SK-N-SH (cell line): ENCODE measurements around the gene C3. TPM values are rescaled to one million over a fixed set of nuclear protein-coding genes. Genes with fewer than 3 reads are reported as not detected.

ENCODE experiments used
- CTCF ChIA-PET: fragments of 300-600, 350-600 bp; formaldehyde crosslinking; extraction: SDS; loops from one replicate; lab custom pipeline; 2021; lab: Yijun Ruan, JAX
- POLR2A ChIA-PET: fragments of 350-600 bp; sonication (Branson Sonifier 250); formaldehyde crosslinking; extraction: SDS; loops from one replicate; lab custom pipeline; 2020; ENCODE audit warnings: antibody characterized with exemption, inconsistent platforms; lab: Yijun Ruan, JAX
- DNase-seq: peaks from one replicate; pipeline ENCODE4 v3.0.0; 2012
- H2AFZ ChIP-seq: fragments of 200-600 bp; sonication (generic); 2 replicates; pipeline ENCODE4 v1.8.1; 2016; ENCODE audit warnings: antibody characterized with exemption, mild to moderate bottlenecking, low read depth
- H3F3A ChIP-seq: fragments of 200-600 bp; sonication (generic); replicated peaks from 2 replicates; pipeline ENCODE3; 2016; ENCODE audit warnings: antibody characterized with exemption, mild to moderate bottlenecking; ENCODE audit not compliant: insufficient read depth
- H3K27ac ChIP-seq, 2 experiments: fragments of 200-500 bp in 1 of 2; fragments of 200-600 bp in 1 of 2; sonication (Bioruptor generic) in 1 of 2; sonication (generic), shearing (Covaris generic) in 1 of 2; 2 replicates each; pipeline versions ENCODE4 v1.5.1 to v1.6.1; 2014 to 2016; ENCODE audit warnings: low read depth in 2 of 2, inconsistent platforms in 1 of 2, low read length in 1 of 2, mild to moderate bottlenecking in 1 of 2, mixed read lengths in 1 of 2
- H3K27me3 ChIP-seq: fragments of 200-600 bp; sonication (generic), shearing (Covaris generic); 2 replicates; pipeline ENCODE4 v1.6.1; 2016; ENCODE audit warnings: mixed run types; ENCODE audit not compliant: insufficient read depth
- H3K36me3 ChIP-seq, 2 experiments: fragments of 200-500 bp in 1 of 2; fragments of 200-600 bp in 1 of 2; sonication (Bioruptor generic) in 1 of 2; sonication (generic) in 1 of 2; replicated peaks in 1 of 2; 2 replicates each; pipeline versions ENCODE3 to v1.5.1; 2014 to 2016; ENCODE audit warnings: low read length in 1 of 2, mild to moderate bottlenecking in 1 of 2; ENCODE audit not compliant: insufficient read depth in 2 of 2, control insufficient read depth in 1 of 2
- H3K4me1 ChIP-seq, 2 experiments: fragments of 200-500 bp in 1 of 2; fragments of 200-600 bp in 1 of 2; sonication (Bioruptor generic) in 1 of 2; sonication (generic), shearing (Covaris generic) in 1 of 2; 2 replicates each; pipeline versions ENCODE4 v1.5.1 to v1.6.1; 2014 to 2016; ENCODE audit warnings: low read depth in 1 of 2, low read length in 1 of 2, mixed run types in 1 of 2; ENCODE audit not compliant: insufficient read depth in 2 of 2, control insufficient read depth in 1 of 2
- H3K4me2 ChIP-seq: fragments of 200-600 bp; sonication (generic), shearing (Covaris generic); 2 replicates; pipeline ENCODE4 v1.6.1; 2017; ENCODE audit warnings: mixed run types
- H3K4me3 ChIP-seq, 2 experiments: fragments of 200-500 bp in 1 of 2; fragments of 200-600 bp in 1 of 2; sonication (Bioruptor generic) in 1 of 2; sonication (generic), shearing (Covaris generic) in 1 of 2; 2 replicates each; pipeline versions ENCODE4 v1.5.1 to v1.8.1; 2014 to 2016; ENCODE audit warnings: low read depth in 2 of 2, inconsistent platforms in 1 of 2, low read length in 1 of 2, mild to moderate bottlenecking in 1 of 2, mixed read lengths in 1 of 2, moderate library complexity in 1 of 2
- H3K79me2 ChIP-seq: fragments of 200-600 bp; sonication (generic); 2 replicates; pipeline ENCODE4 v1.8.1; 2017; ENCODE audit warnings: mild to moderate bottlenecking; ENCODE audit not compliant: insufficient read depth
- H3K9ac ChIP-seq: fragments of 200-600 bp; sonication (generic); 2 replicates; pipeline ENCODE4 v1.6.1; 2017; ENCODE audit warnings: mixed run types
- H3K9me2 ChIP-seq: fragments of 200-600 bp; sonication (generic); 2 replicates; pipeline ENCODE4 v1.6.1; 2017; ENCODE audit warnings: mixed run types
- H3K9me3 ChIP-seq: fragments of 200-600 bp; sonication (generic); 2 replicates; pipeline ENCODE4 v1.6.1; 2017; ENCODE audit warnings: mixed run types, mild to moderate bottlenecking, moderate library complexity
- H4K20me1 ChIP-seq: fragments of 200-600 bp; sonication (generic); 2 replicates; pipeline ENCODE4 v1.6.1; 2017; ENCODE audit warnings: mild to moderate bottlenecking, mixed run types; ENCODE audit not compliant: insufficient read depth
- CHD2 ChIP-seq: fragments of 150-350 bp; IDR thresholded peaks from 2 replicates; pipeline ENCODE4 v1.6.1; 2018; ENCODE audit warnings: low read length; ENCODE audit not compliant: partially characterized antibody
- ELF1 ChIP-seq: IDR thresholded peaks from 2 replicates; pipeline ENCODE4 v1.4.0; 2012
- FOXM1 ChIP-seq: IDR thresholded peaks from 2 replicates; pipeline ENCODE4 v1.4.0; 2012; ENCODE audit warnings: low read depth, mild to moderate bottlenecking
- GABPA ChIP-seq: IDR thresholded peaks from 2 replicates; pipeline ENCODE4 v1.4.0; 2012; ENCODE audit warnings: low read depth, mild to moderate bottlenecking
- MEF2A ChIP-seq: IDR thresholded peaks from 2 replicates; pipeline ENCODE4 v1.4.0; 2012; ENCODE audit warnings: low read depth, borderline replicate concordance
- NFIC ChIP-seq: IDR thresholded peaks from 2 replicates; pipeline ENCODE4 v1.4.0; 2012; ENCODE audit warnings: borderline replicate concordance
- POLR2AphosphoS5 ChIP-seq: IDR thresholded peaks from 2 replicates; pipeline ENCODE4 v1.6.1; 2012; ENCODE audit warnings: low read depth, low read length
- RAD21 ChIP-seq: IDR thresholded peaks from 2 replicates; pipeline ENCODE4 v1.6.1; 2012; ENCODE audit warnings: mild to moderate bottlenecking, low read length
- RCOR1 ChIP-seq: fragments of 150-350 bp; IDR thresholded peaks from 2 replicates; pipeline ENCODE4 v1.6.1; 2017; ENCODE audit warnings: antibody characterized with exemption, low read length
- REST ChIP-seq: IDR thresholded peaks from 2 replicates; pipeline ENCODE4 v1.6.1; 2012; ENCODE audit warnings: mild to moderate bottlenecking, low read depth, low read length, moderate library complexity
- SMC3 ChIP-seq: IDR thresholded peaks from 2 replicates; pipeline ENCODE4 v1.6.1; 2012; ENCODE audit warnings: low read depth, low read length, improper control_type of control experiment
- TAF1 ChIP-seq: IDR thresholded peaks from 2 replicates; pipeline ENCODE4 v1.6.1; 2012; ENCODE audit warnings: low read depth, mild to moderate bottlenecking, low read length, moderate library complexity, borderline replicate concordance
- TEAD4 ChIP-seq: IDR thresholded peaks from 2 replicates; pipeline ENCODE4 v1.4.0; 2012; ENCODE audit warnings: mild to moderate bottlenecking, borderline replicate concordance; ENCODE audit not compliant: insufficient read depth
- ZBTB33 ChIP-seq: IDR thresholded peaks from 2 replicates; pipeline ENCODE4 v1.4.0; 2012; ENCODE audit warnings: low read depth, borderline replicate concordance
- WGBS: methylation state at CpG from one replicate; pipeline ENCODE4 v1.1.6; 2017; ENCODE audit warnings: low lambda C conversion rate; 5-methylcytosine and 5-hydroxymethylcytosine counted together
- polyA plus RNA-seq, 3 experiments: library from polyadenylated mRNA; depleted of rRNA; stranded (reverse); fragments of >200 nt; gene quantifications; 2 replicates each; pipeline ENCODE4 v1.2.3, GENCODE V29; 2012
- TF ChIP-seq, protein P1 (sequence below): fragments of 200-600 bp; sonication (generic); IDR thresholded peaks from 2 replicates; pipeline ENCODE4 v1.6.1; 2017; ENCODE audit warnings: antibody characterized with exemption, mild to moderate bottlenecking, moderate library complexity
- TF ChIP-seq, protein P2 (sequence below): fragments of 150-350 bp; IDR thresholded peaks from 2 replicates; pipeline ENCODE4 v1.6.1; 2016; ENCODE audit warnings: mild to moderate bottlenecking, low read depth, low read length
- TF ChIP-seq, protein P3 (sequence below): fragments of 150-350 bp; IDR thresholded peaks from 2 replicates; pipeline ENCODE4 v1.6.1; 2017; ENCODE audit warnings: antibody characterized with exemption, low read length, low read depth, borderline replicate concordance

C3 gene
- polyA plus RNA-seq, 1 of the 3 experiments (the other 2 are of a cell fraction): 0.67 TPM

DNA sequence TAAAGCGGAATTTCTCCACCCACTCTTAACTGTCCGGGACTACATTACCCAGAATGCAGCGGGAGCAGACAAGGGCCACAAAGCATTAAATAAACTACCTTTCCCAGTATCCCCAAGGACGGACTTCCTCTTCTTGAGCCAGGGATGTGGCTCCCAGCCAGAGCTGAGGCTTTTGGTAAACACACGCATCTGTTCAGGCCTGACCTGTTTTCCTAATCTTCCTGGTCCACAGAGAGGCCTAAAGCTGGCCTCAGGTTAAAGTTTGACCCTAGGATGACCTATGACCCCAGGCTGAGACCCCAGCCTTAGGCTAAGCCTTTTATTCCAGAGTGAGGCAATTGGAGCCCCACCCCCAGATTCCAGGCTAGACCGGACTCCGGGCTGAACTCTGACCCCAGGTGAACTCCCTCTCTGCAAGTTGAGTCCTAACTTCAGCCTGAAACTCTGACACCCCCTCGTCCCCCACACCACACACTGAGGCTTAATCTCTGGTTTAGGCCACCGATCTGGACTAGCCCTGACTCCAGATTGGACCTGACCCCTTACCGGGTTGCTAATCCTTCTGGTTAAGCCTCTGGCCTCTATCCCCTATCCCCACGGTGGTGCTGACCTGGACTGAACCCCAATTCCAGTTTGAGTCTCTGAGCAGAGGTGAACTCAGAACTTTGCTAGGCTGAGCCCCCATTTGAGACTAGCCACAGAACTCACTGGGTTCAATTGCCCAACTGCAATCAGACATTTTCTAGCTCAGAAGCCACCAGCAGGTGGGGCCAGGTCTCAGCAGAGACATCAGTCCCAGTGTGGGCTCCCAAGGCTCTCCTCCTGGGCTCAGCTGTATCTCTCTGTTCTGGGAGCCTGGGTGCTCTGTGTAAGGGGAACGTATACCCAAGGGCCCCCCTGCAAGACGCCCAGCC lies 17.7 kb upstream of the C3 start:
- 34% methylated on average over 12 of the region's 13 CpGs for WGBS
- no peaks in the 10 kb centered on the region for H3K27me3 ChIP-seq
- no peaks in the 10 kb centered on the region for H3K9me2 ChIP-seq
- peaks cover 27% of the 10 kb centered on the region for H3F3A ChIP-seq
- CTCF ChIA-PET: interaction anchor here (0.6 to 2.0 kb wide), 9 partner anchors 12 to 680 kb away, joined by 3 to 24 read pairs (median 3); no protein-coding TSS in a partner anchor
- TF ChIP-seq ELF1: peak; percentile 86
- TF ChIP-seq RCOR1: no peak
- TF ChIP-seq MEF2A: no peak
- 0 out of 2 replicates have a peak, but pooled peaks have one; percentile 9 for TF ChIP-seq POLR2AphosphoS5
- TF ChIP-seq GABPA: peak; percentile 88
- peak; percentile 80 for TF ChIP-seq SMC3
- TF ChIP-seq, protein P1, sequence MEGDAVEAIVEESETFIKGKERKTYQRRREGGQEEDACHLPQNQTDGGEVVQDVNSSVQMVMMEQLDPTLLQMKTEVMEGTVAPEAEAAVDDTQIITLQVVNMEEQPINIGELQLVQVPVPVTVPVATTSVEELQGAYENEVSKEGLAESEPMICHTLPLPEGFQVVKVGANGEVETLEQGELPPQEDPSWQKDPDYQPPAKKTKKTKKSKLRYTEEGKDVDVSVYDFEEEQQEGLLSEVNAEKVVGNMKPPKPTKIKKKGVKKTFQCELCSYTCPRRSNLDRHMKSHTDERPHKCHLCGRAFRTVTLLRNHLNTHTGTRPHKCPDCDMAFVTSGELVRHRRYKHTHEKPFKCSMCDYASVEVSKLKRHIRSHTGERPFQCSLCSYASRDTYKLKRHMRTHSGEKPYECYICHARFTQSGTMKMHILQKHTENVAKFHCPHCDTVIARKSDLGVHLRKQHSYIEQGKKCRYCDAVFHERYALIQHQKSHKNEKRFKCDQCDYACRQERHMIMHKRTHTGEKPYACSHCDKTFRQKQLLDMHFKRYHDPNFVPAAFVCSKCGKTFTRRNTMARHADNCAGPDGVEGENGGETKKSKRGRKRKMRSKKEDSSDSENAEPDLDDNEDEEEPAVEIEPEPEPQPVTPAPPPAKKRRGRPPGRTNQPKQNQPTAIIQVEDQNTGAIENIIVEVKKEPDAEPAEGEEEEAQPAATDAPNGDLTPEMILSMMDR: peak; percentile 65
- TF ChIP-seq, protein P2, sequence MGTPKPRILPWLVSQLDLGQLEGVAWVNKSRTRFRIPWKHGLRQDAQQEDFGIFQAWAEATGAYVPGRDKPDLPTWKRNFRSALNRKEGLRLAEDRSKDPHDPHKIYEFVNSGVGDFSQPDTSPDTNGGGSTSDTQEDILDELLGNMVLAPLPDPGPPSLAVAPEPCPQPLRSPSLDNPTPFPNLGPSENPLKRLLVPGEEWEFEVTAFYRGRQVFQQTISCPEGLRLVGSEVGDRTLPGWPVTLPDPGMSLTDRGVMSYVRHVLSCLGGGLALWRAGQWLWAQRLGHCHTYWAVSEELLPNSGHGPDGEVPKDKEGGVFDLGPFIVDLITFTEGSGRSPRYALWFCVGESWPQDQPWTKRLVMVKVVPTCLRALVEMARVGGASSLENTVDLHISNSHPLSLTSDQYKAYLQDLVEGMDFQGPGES: no peak
- TF ChIP-seq FOXM1: no peak
- no peak for TF ChIP-seq TAF1
- no peak for TF ChIP-seq ZBTB33
- no peak for TF ChIP-seq REST
- TF ChIP-seq NFIC: peak; percentile 77
- TF ChIP-seq RAD21: peak; percentile 65
- no peak for TF ChIP-seq TEAD4
- TF ChIP-seq, protein P3, sequence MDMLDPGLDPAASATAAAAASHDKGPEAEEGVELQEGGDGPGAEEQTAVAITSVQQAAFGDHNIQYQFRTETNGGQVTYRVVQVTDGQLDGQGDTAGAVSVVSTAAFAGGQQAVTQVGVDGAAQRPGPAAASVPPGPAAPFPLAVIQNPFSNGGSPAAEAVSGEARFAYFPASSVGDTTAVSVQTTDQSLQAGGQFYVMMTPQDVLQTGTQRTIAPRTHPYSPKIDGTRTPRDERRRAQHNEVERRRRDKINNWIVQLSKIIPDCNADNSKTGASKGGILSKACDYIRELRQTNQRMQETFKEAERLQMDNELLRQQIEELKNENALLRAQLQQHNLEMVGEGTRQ: no peak
- TF ChIP-seq CHD2: peak; percentile 73
- TF ChIP-seq, all 33 proteins: peak for 8
- peak overlapping the region; percentile 2; the same call in 1 of the 2 replicates for H3K9ac ChIP-seq
- H3K79me2 ChIP-seq: peaks cover 46% of the 10 kb centered on the region
- no peaks in the 10 kb centered on the region for H3K9me3 ChIP-seq
- H3K36me3 ChIP-seq: peaks cover 4% of the 10 kb centered on the region in 2 experiments
- H4K20me1 ChIP-seq: no peaks in the 10 kb centered on the region
- peak overlapping the region; percentile 61; the same call in 1 of the 2 replicates for H3K4me2 ChIP-seq
- peak overlapping the region; percentile 97 for H2AFZ ChIP-seq
- no peak for DNase-seq
- H3K27ac ChIP-seq: peak overlapping the region; percentile 51 to 82; a peak in 3 of 4 replicates
- POLR2A ChIA-PET: interaction anchor here (0.6 to 1.2 kb wide), 3 partner anchors 111 to 910 kb away, joined by 4 read pairs; no protein-coding TSS in a partner anchor
- peaks cover 22 to 23% of the 10 kb centered on the region in 2 experiments; a peak in 3 of 4 replicates for H3K4me1 ChIP-seq
- 0 out of 4 replicates have a peak overlapping the region, but pooled peaks have one; percentile 9 to 19 for H3K4me3 ChIP-seq
